ENCODE results near the gene TGM1.

The TGM1 gene

DNA sequence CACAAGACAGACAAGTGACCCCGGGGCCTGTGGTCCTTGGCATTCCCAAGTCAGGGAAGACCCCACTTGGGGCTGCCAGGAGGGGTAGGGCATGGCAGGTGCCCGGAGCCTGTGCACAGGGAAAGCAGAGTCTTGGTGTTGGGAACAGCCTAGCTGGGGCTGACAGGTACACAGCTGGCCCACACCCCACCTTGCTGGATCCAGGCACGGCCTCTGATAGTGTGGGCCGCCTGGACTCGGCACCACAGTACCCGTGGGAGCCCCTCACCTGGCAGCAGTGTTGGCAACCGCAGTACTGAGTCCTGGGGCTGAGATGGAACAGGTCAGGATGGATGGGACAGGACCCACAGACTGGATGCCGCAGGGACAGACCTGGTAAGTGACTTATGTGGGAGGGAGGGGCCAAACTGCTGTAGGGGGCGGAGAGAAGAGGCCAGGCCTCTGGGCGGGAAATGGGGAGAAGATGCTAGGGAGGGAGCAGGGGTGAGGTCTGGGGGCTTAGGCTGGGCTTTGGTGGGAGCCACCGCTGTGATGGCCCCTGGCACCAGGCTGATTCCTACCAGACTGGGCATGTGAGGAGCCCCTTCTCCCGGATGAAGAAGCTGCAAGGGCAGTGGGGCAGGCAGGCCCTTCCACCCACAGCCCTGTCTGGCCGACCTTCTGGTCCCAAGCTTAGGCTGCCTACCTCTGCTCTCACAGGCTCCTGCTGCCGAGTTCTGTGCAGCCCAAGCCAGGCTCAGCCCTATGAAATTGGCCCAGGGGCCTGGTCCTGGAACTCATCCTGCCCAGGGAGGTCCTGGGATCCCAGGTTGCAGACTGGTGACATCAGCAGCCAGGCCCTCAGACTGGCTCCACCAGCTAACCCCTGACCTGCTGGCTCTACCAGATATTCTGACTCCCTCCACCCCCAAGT is at the start of gene TGM1:
TGM1 (minus strand) TSS at position 357 of the 913 bp plus-strand sequence. CDS start 825 bp downstream, outside the sequence.
- no peak within 1 kb of the TSS for H3K4me3 ChIP-seq (ENCODE audit: low read depth, low read length)
- TF ChIP-seq, protein P1, sequence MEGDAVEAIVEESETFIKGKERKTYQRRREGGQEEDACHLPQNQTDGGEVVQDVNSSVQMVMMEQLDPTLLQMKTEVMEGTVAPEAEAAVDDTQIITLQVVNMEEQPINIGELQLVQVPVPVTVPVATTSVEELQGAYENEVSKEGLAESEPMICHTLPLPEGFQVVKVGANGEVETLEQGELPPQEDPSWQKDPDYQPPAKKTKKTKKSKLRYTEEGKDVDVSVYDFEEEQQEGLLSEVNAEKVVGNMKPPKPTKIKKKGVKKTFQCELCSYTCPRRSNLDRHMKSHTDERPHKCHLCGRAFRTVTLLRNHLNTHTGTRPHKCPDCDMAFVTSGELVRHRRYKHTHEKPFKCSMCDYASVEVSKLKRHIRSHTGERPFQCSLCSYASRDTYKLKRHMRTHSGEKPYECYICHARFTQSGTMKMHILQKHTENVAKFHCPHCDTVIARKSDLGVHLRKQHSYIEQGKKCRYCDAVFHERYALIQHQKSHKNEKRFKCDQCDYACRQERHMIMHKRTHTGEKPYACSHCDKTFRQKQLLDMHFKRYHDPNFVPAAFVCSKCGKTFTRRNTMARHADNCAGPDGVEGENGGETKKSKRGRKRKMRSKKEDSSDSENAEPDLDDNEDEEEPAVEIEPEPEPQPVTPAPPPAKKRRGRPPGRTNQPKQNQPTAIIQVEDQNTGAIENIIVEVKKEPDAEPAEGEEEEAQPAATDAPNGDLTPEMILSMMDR (IDR thresholded peaks at IDR 0.05; ENCODE audit: low read depth, low read length): no peak
- no peak for TF ChIP-seq MYC (IDR thresholded peaks at IDR 0.05; ENCODE audit: low read depth, low read length)
- TF ChIP-seq, protein P2, sequence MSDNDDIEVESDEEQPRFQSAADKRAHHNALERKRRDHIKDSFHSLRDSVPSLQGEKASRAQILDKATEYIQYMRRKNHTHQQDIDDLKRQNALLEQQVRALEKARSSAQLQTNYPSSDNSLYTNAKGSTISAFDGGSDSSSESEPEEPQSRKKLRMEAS (IDR thresholded peaks at IDR 0.05; ENCODE audit: low read depth, low read length): no peak
- DNase-seq (ENCODE audit: low read depth): no peak

DNA sequence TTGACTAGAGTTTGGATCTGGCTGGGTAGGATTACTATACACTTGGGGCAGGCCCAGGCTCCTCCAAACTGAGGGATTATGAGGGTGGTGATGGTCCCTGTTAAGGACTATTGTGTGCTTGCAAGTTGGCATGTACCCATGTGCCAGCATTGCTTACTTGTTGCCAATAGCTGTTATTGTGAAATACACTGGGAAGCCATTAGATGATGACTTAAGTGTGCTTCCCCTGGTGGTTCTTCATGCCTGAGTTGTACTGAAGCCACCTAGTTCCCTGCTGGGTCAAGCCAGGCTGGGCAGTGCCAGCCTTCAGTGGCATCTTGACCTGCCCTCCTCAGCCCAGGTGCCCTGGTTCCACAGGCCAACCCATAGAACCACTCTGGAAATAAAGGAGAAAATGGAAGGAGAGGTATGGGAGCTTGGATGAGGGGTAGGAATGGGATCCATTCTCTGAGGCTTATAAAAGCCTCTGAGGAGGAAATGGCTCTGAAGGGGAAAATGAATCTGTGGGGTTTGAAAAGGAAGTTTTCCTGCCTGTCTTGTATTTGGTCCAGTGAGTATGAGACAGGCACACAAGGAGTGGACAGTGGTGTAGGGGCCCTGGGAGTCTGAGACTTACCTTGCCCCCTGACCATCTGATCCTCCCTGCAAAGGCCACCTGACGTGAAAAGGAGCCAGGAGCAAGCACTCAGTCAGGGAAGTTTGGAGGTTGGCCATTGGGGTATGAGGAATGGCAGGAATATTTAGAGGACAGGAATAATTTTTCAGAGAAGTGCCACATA is 49.0 kb upstream of the TGM1 start:
- peak; percentile 58 for DNase-seq (ENCODE audit: low read depth)
- TF ChIP-seq, protein P2 (IDR thresholded peaks at IDR 0.05; ENCODE audit: low read depth, low read length): no peak
- TF ChIP-seq, protein P1 (IDR thresholded peaks at IDR 0.05; ENCODE audit: low read depth, low read length): no peak
- no peak for TF ChIP-seq POLR2A (IDR thresholded peaks at IDR 0.05; ENCODE audit: extremely low read depth, insufficient read length)
- 0 out of 2 replicates have a peak, but pooled peaks have one; percentile 9 for TF ChIP-seq MYC (IDR thresholded peaks at IDR 0.05; ENCODE audit: low read depth, low read length)
- H3K4me3 ChIP-seq (ENCODE audit: low read depth, low read length): peak overlapping the region; percentile 63

DNA sequence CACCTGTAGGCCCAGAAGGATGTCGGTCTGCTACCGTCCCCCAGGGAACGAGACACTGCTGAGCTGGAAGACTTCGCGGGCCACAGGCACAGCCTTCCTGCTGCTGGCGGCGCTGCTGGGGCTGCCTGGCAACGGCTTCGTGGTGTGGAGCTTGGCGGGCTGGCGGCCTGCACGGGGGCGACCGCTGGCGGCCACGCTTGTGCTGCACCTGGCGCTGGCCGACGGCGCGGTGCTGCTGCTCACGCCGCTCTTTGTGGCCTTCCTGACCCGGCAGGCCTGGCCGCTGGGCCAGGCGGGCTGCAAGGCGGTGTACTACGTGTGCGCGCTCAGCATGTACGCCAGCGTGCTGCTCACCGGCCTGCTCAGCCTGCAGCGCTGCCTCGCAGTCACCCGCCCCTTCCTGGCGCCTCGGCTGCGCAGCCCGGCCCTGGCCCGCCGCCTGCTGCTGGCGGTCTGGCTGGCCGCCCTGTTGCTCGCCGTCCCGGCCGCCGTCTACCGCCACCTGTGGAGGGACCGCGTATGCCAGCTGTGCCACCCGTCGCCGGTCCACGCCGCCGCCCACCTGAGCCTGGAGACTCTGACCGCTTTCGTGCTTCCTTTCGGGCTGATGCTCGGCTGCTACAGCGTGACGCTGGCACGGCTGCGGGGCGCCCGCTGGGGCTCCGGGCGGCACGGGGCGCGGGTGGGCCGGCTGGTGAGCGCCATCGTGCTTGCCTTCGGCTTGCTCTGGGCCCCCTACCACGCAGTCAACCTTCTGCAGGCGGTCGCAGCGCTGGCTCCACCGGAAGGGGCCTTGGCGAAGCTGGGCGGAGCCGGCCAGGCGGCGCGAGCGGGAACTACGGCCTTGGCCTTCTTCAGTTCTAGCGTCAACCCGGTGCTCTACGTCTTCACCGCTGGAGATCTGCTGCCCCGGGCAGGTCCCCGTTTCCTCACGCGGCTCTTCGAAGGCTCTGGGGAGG is 47.9 kb upstream of the TGM1 start, which contains the start of gene LTB4R:
LTB4R (plus strand) TSS at position 857 of the 959 bp plus-strand sequence. CDS start 4,150 bp downstream, outside the sequence.
- TF ChIP-seq MYC (IDR thresholded peaks at IDR 0.05; ENCODE audit: low read depth, low read length): peak; percentile 59
- TF ChIP-seq POLR2A (IDR thresholded peaks at IDR 0.05; ENCODE audit: extremely low read depth, insufficient read length): peak; percentile 28
- TF ChIP-seq, protein P2 (IDR thresholded peaks at IDR 0.05; ENCODE audit: low read depth, low read length): peak; percentile 65
- TF ChIP-seq, protein P1 (IDR thresholded peaks at IDR 0.05; ENCODE audit: low read depth, low read length): no peak
- DNase-seq (ENCODE audit: low read depth): peak; percentile 76
- peak within 1 kb of the TSS; percentile 63 for H3K4me3 ChIP-seq (ENCODE audit: low read depth, low read length)

DNA sequence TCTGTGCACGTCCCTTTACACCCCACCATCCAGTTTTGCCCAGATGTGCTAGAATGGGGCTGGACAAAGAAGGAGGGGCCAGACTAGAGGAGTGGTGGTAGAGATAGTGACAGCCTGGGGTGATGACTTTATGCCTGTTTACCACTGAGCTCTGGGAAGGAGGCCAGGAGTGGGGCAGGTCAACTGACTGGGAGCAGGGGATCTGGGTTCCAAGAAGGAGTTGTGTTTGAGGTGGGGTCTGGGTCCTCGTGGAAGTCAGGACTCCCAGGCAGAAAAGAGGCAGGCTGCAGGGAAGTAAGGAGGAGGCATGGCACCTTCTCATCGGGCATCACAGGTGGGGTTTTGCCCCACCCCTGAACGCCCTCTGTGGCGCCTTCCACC is 47.3 kb upstream of the TGM1 start:
- peak overlapping the region; percentile 52 for H3K4me3 ChIP-seq (ENCODE audit: low read depth, low read length)
- TF ChIP-seq, protein P1 (IDR thresholded peaks at IDR 0.05; ENCODE audit: low read depth, low read length): no peak
- TF ChIP-seq, protein P2 (IDR thresholded peaks at IDR 0.05; ENCODE audit: low read depth, low read length): no peak
- TF ChIP-seq MYC (IDR thresholded peaks at IDR 0.05; ENCODE audit: low read depth, low read length): no peak
- no peak for TF ChIP-seq POLR2A (IDR thresholded peaks at IDR 0.05; ENCODE audit: extremely low read depth, insufficient read length)
- DNase-seq (ENCODE audit: low read depth): no peak
